LNCAP (cell line): Measurements from ENCODE around the gene ZNF581.
A peak's percentile ranks its signal among the peaks of the same experiment; 100 is the strongest.

ENCODE experiments used
- TF ChIP-seq, protein P1 (sequence below): fragments of 450-650 bp; IDR thresholded peaks from 2 replicates; pipeline ENCODE4 v1.5.1; 2017; ENCODE audit warnings: mild to moderate bottlenecking

The ZNF581 gene

DNA sequence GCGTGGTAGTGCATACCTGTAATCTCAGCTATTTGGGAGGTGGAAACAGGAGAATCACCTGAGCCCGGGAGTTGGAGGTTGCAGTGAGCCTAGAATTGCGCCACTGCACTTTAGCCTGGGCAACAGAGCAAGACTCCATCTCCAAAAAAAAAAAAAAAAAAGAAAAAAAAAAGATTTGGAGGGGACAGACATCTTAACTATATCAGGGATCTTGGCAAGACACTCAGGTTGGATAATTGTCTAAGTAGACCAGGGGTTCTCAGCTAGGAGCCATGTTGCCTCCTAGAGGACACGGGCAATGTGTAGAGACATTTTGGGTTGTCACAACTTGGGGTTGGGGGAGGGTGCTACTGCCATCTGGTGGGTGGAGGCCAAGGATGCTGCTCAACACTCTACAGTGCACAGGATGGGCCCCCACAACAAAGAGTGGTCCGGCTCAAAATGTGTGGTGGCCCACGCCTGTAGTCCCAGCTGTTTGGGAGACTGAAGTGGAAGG, 4.5 kb upstream of the ZNF581 start:
- TF ChIP-seq, protein P1, sequence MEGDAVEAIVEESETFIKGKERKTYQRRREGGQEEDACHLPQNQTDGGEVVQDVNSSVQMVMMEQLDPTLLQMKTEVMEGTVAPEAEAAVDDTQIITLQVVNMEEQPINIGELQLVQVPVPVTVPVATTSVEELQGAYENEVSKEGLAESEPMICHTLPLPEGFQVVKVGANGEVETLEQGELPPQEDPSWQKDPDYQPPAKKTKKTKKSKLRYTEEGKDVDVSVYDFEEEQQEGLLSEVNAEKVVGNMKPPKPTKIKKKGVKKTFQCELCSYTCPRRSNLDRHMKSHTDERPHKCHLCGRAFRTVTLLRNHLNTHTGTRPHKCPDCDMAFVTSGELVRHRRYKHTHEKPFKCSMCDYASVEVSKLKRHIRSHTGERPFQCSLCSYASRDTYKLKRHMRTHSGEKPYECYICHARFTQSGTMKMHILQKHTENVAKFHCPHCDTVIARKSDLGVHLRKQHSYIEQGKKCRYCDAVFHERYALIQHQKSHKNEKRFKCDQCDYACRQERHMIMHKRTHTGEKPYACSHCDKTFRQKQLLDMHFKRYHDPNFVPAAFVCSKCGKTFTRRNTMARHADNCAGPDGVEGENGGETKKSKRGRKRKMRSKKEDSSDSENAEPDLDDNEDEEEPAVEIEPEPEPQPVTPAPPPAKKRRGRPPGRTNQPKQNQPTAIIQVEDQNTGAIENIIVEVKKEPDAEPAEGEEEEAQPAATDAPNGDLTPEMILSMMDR, result peak; percentile 36; the same call in 1 of the 2 replicates

DNA sequence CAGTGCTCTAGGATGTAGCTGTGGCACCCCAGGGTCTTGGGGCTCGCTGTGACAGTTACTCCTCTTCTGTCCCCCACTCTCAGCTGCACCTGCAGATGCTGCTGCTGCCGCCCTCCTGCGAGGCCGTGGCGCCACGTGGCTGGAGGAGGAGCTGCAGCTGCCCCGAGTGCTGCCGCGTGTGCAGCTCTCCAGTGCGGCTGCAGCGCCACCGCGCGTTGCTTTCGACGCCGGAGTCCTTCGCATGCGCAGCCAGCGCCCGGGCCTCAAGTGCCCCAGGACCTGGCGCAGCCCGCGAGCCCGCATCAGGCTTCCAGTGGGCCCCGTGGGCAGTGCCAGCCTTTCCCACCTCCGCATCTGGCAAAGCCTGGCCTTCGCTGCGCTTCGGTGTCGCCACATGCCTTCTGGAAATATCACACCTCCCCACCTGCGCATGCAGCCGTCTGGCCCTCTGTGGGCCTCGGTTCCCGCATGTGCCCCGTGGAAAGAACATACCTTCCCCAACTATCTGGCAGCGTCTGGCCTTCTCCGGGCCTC, 3.3 kb upstream of the ZNF581 start:
- TF ChIP-seq, protein P1, result no peak

GRCh38 chr19:55640577-55641425, 2.6 kb upstream of the ZNF581 start, which contains the start of gene ZNF580:
Gene ZNF580, plus strand, starts transcription at chr19:55641002. Its CDS starts 1,507 bp downstream, at chr19:55642509.
- TF ChIP-seq, protein P1, result no peak

- TF ChIP-seq, protein P1, result no peak
Observed at GRCh38 chr19:55641426-55642152, 1.9 kb upstream of the ZNF581 start.

DNA sequence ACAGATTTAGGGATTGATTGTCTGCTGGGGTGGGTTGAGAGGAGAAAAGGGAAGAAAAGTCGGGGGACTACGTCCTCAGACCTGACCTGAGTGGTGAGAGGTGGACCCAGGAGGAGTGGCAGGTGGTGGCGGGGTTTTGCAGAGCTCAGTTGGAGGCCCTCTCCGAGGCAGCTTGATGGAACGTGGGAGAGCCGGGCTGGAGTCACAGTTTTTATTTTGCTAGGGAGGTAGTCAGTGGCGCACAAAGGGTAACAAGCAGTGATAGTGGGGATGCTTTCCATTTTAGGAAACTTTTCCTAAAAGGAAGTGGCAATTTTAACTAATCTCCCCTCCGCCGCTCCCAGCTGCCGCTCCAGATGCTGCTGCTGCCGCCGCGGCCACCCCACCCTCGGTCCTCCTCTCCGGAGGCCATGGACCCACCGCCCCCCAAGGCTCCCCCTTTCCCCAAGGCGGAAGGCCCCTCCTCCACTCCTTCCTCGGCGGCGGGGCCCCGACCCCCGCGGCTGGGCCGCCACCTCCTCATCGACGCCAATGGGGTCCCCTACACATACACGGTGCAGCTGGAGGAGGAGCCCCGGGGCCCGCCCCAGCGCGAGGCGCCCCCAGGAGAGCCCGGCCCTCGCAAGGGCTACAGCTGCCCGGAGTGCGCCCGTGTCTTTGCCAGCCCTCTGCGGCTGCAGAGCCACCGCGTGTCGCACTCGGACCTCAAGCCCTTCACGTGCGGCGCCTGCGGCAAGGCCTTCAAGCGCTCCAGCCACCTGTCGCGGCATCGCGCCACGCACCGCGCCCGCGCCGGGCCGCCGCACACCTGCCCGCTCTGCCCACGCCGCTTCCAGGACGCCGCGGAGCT, 1.1 kb upstream of the ZNF581 start:
- TF ChIP-seq, protein P1, result no peak

GRCh38 chr19:55643887-55644176, 383 bp downstream of the ZNF581 start:
- TF ChIP-seq, protein P1, result no peak
